Dedifferentiated amniotic fluid mesenchymal stem cell (primary cell): Measurements from ENCODE around the gene PRXL2A.
A peak's percentile ranks its signal among the peaks of the same experiment; 100 is the strongest.

Source experiments
- DNase-seq: peaks from one replicate; pipeline ENCODE4 v3.0.0-alpha.2; 2016; ENCODE audit errors: extremely low spot score

Gene PRXL2A

DNA sequence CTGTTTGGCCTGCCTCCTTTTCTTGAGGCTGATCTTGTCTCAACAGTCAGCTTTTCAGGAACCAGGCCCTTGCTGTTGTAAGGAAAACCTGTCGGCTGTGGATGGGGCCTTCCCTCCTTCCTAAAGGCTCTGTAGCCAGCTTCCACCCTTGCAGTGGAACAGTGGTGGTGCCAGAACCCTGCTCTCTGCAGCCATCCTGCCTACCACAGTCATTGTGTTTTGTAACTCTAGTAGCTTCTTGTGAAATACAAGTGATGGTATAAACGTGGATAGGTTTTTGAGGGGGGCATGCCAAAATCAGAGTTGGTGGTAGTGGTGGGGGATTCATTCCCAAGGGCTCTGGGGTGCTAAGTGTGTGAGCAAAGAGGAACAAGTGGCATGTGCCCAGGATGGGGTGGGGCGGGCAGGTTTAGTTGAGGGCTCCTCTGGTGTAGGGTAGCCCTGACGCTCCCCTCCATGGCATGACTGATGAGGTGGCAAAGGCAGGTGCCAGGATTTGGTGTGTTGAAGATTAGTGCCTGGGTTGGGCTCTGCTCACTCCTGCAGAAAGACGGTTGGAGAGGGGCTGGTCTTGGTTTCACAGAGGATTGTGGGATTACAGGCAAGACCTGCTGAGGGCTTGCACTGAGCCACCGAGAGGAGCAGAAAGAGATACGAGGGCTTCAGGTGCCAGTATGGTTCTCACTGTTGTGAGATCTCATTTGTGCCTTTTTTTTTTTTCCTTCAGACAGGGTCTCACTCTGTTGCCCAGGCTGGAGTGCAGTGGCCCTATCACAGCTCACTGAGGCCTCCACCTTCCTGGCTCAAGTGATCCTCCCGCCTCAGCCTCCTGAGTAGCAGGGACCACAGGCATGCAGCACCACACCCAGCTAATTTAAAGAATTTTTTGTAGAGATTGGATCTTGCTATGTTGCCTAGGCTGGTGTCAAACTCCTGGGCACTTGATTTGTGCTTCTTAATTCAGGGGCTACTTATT lies 53.1 kb downstream of the PRXL2A start:
- no peak for DNase-seq

DNA sequence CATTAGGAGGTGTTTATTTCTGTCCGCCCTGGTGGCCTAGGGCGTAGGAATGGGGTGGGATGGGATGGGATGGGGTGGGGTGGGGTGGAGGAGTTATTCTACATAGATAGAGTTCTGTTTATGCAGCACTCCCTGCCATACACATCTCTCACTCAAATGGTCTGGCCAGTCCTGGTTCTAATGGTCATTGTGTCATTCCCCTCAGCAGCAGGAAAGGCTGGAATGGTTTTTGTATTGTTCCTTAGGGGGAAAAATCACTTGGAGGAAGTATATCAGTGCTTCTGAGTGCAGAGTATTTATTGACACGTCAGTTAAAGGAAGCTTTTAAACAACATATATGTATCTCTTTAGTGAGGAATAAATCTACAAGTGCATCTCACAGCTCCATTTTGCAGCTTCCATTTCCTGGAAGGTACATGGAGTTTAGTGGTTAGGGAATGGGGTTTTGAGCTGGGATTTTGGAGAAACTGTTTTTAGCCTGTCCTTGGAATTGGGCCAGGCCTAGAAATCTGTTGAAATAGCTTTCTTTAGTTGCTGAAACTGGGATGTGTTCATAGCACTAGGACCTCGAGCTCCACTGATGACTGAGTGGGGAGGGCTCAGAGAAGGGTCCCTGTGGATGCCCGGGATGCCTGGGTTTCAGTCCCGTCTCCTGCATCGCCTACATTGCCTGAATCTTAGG lies 54.1 kb downstream of the PRXL2A start:
- peak; percentile 61 for DNase-seq

DNA sequence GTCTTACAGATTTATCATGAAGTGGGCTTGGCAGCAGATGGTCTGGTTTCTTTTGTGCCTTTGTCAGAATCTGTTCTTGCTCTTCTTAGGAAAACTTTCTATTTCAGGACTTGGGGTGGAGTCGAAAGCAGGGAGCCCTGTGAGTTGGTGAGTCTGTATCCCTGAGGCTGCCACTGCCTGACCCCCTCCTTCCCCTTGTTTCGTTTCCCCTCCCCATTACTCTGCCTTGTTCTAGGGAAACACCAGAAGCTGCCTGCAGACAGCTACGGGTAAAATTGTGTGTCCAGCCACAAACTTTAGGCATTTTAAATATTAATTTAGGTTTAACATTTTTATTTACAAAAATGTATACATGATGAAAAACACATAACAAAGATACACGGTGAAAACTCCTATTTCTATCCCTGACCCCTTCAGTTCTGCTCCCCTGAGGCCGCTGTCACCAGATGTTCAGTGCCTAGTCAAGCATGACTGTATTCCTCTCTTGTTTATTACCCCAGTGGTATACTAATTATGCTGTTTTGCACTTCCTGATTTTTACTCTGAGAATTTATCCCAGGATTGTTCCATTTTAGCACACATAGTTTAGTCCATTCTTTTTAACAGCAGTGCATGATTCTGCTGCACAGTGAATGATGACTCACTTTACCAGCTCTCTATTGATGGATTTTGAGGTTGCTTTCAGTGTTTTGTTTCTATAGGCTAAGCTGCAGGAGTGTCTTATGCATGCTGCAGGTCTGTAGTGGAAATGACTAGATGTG lies 54.8 kb downstream of the PRXL2A start:
- DNase-seq, result no peak

DNA sequence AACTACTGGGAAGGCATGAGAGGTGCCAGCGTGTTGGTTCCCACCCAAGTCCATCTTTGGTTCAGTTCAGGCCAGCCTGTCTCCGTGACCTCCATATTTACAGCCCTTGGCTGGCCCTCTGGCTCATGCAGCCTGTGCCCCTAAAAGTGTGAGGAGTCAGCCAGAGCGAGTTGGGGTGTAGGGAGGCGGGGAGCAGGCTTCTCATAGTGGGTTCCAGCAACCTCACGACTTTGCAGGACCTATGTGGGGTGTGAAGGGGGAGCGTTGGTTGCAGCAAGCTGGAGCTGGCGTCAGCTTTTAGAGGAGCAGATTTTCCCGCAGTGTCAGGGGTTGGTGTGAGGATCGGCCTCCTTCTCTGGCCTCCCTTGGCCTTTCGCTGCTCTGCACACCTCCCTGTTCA lies 55.5 kb downstream of the PRXL2A start:
- no peak for DNase-seq

DNA sequence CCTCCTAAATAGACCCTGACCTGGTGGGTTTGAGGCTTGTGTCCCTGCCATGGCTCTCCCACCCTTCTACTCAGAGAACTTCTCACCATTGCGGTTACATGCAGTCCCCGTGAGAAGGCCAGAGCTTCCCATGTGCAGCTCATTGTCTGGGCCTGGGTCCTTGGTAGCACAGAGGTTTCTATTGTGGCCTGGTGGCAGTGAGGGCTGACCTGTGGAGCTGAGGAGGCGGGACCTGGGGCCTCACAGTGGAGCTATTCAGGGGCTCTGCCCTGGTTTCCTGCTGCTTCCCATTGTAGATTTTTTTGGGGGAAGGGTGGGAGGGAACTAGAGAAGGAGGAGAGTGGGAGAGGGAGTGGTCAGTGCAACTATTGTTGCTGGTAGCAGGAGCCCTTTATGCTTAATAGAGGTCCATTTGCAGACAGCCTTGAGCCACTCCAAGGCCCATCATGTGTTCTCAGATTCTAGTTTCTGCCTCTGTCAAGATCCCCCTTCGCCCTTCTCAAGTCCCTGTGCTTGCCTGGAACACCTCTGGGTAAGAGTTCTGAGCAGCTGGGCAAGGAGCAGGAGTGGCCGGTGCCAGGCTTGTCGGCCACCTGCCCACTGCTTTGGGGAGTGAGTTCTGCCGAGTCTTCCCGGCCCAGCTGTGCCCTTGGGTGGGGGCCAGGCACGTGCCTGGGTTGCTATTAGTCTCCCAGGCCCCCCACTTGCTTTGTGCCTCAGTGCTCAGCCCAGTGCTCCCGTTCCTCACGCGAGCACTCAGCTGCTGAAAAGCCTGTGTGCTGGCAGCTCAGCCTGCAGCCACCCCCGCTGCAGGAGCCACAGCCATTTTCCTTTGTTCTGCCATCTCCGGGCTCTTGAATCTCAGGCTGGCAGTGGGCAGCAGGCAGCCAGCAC lies 56.5 kb downstream of the PRXL2A start:
- DNase-seq, result no peak

DNA sequence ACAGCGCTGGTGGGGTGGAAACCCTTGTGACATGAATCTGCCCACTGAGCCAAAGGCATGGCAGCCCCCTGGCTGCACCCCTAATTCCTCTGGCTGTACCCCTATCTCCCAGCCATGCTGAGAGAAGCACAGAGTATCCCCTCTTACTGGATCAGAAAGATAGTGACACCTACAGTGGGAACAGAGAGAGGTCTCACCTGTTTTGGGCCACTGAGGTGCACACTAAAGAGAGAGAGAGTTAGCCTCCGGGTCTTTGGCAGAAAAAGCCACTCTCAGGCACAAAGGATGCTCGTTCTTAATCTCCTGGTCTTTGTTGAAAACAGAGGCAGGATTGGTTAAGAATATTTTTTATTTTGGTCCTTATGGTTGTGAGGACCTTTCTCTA lies 57.1 kb downstream of the PRXL2A start:
- no peak for DNase-seq

DNA sequence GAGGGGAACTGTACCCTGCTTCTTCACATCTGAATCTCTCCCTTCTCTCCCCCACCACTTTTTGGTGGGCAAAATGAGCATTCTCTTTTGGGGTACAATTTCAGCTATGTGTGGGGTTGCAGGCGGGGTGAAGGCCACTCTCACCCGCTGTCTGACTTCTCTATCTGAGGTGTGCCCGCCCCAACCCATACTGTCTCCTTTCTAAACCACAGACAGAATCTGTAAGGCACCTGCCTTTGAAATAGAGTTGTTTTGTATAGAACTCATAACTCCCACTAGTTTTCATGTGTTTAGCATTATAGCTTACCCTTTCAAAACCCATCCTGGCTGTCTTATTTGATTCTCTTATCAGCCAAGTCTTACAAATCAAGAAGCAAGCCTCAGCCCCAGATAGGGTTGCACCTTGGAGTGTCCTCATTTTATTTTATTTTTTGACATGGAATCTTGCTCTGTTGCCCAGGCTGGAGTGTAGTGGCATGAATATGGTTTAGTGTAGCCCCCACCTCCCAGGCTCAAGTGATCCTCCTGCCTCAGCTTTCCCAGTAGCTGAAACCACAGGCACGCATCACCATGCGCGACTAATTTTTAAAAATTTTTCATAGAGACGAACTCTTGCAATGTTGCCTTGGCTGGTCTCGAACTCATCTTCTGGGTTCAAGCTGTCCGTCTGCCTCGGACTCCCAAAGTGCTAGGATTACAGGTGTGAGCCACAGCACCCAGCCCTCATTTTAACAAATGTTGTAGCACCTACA lies 57.7 kb downstream of the PRXL2A start:
- DNase-seq, result no peak

DNA sequence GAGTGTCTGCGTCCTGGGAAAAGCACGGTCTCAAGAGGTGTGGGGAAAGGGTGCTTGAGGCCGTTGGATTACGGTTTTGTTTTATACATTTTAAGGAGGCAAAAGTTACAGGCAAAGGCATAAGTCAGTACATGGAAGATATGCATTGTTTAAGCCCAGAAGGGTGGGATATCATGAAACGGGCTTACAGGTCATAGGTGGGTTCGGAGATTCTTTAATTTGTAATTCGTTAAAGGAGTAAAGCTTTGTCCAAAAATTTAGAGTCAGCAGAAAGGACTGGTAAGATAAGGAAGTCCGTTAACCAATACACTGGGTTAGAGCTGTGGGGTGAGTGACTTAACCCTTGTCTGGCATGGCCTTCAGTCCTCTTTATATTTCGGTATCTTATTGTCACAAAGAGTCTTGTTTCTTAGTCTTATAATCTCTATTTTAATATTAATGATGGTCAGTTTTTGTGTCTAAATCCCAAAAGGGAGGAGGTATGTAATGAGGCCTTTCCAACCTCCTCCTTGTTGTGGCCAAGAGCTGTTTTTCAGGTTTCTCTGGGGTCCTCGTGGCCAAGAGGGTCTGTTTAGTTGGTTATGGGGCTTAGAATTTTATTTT lies 58.5 kb downstream of the PRXL2A start:
- no peak for DNase-seq

DNA sequence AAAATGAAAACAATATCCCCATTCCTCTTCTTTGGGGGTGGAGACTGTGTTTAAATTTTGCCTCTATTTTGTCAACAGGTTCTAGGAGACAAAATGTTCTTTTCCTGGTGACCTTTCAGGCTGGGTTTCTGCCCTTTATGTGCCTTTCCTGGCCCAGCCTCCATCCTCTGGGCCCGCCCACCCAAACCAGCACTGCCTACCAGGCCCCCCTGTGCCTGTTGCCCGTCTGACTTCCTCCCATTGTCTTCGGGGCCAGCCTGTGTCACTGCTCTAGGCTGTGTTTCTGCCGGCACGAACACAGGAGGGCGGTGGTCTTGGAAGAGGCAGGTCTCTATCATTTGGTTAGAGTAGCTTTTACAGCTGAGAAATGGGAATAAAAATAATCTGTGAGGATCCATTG lies 59.7 kb downstream of the PRXL2A start:
- no peak for DNase-seq

DNA sequence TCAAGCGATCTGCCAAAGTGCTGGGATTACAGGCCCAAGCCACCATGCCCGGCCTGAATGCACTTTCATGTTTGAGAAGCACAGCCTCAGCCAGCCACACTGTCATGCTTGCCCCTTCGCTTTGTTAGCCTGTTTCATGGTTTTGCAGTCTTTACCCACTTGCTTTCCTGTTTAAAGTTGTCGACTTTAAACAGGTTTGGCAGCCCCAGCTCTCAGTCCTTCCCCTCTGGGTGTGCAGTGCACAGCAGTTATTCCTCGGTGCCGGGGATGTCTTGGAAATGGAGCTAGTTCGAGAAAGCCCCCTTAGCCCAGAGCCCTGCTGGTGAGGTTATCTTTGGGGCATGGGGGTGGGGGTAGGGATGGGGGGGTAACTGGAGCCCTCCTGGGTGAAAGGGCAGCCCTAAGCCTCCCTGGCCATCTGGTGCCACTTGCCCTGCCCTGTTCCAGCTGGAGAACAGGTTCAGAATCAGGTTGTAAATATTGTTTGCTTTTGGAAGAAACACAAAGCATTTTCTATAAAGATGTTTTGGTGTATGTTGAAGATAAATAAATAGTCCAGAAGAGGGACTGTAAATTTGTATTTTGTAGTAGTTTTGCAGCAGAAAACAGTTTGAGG lies 60.6 kb downstream of the PRXL2A start:
- no peak for DNase-seq

DNA sequence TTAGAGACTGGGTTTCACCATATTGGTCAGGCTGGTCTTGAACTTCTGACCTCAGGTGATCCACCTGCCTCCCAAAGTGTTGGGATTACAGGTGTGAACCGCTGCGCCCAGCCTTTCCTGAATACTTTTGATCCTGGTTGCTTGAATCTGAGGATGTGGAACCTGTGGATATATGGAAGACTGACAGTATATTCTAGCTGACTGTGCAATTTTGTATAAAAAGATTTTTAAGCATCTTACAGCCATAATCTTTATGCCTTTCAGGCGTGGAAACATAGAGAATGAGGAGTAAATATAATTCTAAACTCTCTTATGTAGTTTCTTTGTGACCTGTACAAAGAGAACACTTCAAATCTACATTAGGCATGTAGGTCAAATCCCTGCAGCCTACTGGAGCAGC lies 61.9 kb downstream of the PRXL2A start:
- DNase-seq, result no peak

DNA sequence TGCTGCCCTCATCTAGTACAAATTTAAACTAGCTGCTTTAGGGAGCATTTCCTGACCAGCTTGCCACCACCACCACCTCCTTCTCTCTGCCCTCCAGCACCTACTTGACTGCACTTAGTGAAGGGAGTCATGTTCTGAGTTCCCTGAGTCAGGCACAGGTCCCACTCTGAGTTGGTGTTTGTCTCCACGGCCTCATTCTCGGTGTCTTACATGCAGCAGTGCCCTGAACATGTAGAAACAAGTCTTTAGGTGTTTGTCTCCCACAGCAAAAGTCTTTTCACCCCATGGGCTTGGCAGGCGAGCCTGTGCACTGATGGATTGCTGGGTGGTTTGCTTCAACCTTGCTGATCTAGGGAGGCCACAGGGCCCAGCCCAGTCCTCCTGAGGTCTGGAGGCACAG lies 62.6 kb downstream of the PRXL2A start:
- DNase-seq, result no peak

DNA sequence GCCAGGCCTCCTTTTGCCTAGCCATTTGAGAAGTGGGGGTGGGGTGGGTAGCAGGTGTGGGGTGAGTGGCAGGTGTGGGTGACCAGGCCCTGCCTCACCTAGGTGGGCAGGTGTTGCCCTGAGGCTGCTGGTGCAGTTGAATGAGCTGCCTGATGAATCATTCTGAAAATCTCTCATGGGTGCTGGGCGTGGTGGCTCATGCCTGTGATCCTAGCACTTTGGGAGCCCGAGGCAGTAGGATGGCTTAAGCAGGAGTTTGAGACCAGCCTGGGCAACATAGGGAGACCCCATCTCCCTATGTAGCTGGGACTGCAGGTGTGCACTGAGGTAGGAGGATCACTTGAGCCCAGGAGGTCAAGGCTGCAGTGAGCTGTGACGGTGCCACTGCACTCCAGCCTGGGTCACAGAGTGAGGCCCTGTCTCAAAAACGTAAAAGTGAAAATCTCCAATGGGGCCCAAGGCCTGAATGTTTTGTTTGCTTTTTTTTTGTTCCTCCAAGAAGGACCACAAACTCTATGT lies 63.4 kb downstream of the PRXL2A start:
- no peak for DNase-seq

DNA sequence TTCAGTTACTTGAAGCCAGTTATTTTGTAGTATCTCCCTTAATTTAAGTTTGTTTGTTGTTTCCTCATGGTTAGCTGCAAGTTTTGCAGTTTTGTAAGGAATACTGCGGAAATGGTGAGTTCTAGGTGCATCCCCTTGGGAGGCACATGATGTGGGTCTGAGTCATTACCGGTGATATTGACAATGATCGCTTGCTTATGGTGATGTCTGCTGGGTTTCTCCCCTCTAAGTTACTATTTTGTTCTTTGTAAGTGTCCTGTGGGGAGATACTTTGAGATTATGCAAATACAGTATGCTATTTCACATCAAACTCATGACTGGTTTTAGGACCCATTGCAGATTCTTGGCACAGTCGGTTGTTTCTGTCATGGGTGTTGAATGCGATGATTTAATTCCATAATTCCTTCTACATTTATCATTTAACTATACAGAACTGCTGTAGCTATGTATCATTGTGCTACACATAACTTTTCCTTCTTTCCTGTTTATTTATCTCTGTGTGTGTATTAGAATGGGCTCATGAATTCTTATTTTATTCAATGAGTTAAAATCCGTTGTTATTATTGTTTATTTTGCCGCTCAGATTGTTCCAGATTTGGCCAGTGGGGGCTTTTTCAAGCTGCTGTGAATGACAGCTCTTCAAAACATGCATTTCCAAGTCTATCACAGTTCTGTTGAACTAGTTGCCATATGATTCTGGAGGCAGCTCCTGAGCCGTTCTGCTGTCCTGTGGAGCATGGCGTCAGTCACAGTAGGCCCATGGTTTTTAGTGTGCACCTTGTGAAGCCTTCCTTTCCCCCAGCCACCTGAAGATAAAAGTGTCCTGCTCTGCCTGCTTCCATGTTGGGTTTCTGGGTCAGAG lies 64.1 kb downstream of the PRXL2A start:
- DNase-seq, result peak; percentile 81

DNA sequence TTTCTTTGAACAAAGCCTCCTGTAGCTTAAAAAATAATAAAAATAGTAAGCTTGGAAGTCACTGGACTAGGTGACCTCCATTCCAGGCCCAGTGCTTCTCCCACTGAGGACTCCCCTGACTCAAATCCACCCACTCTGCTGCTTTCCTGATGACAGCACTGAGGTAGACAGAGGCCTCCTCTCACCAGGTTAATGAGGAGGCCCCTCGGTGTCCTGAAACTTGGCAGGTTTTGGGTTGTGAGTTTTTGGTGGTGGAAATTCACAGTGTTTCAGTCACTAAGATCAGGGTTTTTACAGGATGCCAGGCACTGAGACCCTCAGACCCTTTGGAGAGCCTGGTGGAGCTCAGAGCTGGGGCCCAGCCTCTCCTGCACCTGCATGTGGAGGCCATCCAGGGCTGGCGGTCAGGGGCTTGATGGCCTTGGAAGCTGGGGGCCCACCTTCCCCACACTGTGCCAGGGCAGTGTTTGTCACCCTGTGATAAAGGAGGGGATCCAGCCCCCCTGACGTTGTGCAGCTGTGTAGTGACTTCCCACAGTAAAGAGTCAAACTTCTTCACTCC lies 64.8 kb downstream of the PRXL2A start:
- no peak for DNase-seq

DNA sequence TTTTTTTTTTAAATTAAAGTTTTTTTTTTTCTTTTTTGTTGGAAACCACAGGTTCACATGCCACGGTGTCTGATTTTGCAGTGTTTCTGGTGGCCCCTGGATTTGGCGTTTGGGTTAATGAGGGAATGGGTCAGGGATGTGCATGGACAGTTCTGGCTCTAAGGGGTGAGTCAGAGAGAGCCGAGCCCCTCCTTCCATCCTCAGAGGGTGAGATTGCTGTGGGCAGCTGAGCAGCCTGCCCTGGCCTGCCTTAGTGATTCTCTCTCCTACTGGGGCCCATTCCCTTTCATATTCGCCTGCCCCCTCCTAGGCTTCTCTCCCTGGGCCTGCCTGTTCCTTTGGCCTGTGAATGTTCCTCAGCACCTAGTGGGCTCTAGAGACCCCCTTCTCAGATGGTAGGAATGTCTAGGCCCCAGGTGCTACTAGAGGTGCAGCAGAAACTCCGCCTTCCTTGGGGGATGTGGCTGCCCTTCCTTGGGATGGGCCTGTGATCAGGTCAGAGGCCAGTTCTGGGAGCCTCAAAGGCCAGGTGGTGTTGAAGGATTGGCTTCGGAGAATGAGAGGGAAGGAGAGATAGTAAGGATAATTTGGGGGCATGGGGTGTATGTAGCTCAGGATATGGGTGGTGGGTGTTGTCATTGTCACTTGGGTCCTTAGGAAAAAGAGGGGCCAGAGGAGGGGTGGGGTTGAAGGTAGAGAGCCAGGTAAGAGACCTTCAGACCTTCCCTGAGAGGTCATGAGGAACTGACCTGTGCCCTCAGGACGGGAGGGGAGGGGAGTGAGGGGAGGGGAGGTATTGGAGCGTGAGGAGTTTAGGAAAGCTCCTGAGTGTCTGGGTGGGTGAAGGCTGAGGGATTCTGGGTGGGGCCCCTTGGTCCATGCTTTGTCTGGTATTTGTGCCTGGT lies 65.6 kb downstream of the PRXL2A start:
- no peak for DNase-seq

DNA sequence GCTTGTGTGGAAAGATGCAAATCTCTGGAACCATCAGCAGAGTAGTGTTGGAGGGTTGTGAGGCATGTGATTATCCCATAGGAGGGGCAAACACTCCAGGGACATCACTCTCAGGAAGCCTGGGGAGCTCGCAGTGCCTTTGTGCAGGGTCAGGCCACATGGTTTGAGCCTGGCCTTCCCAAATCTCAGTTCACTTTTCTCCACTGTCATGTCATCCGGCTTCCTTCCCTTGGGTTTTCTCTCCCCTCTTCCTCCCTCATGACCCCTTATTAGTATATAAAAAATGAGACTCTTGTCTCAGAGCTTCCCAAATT lies 66.2 kb downstream of the PRXL2A start:
- no peak for DNase-seq
